ENCODE data around the gene KCTD2. TPM values are rescaled to one million over a fixed set of nuclear protein-coding genes. Genes with fewer than 3 reads are reported as not detected.
A peak's percentile ranks its signal among the peaks of the same experiment; 100 is the strongest.
"Not testable (repeated sequence)": the region's sequence is repeated elsewhere in the genome, so short reads cannot be mapped to it uniquely, and the experiment has no call there.

Gene KCTD2
- polyA plus RNA-seq (2014; cell fraction: cytosol; rRNA removed) = 27.4 and 27.6 TPM in 2 replicates
- polyA plus RNA-seq (2014; cell fraction: nucleus; rRNA removed) = 21.8 and 22.6 TPM in 2 replicates

GRCh38 chr17:75046407-75047289 is at the start of gene KCTD2, which contains the start of gene ATP5PD:
Gene KCTD2, plus strand, starts transcription at chr17:75047225. Its CDS starts 26 bp downstream, at chr17:75047251.
Gene ATP5PD, minus strand, starts transcription at chr17:75046969. Its CDS starts 4,319 bp downstream, at chr17:75042650.
- peak; percentile 97 for DNase-seq (ENCODE audit: low spot score)

- no peak for DNase-seq (ENCODE audit: low spot score)
Measured at GRCh38 chr17:74998783-74999182, 48.2 kb upstream of the KCTD2 start.

GRCh38 chr17:74999523-74999922 is 47.5 kb upstream of the KCTD2 start:
- no peak for DNase-seq (ENCODE audit: low spot score)

GRCh38 chr17:75001915-75002843 is 44.8 kb upstream of the KCTD2 start:
- DNase-seq (ENCODE audit: low spot score) = no peak

- DNase-seq (ENCODE audit: low spot score) = no peak
Measured at GRCh38 chr17:75003070-75003956, 43.7 kb upstream of the KCTD2 start.

- no peak for DNase-seq (ENCODE audit: low spot score)
Measured at GRCh38 chr17:75003957-75004355, 43.1 kb upstream of the KCTD2 start.

- no peak for DNase-seq (ENCODE audit: low spot score)
Measured at GRCh38 chr17:75004371-75004770, 42.7 kb upstream of the KCTD2 start.

- DNase-seq (ENCODE audit: low spot score) = no peak
Measured at GRCh38 chr17:75005291-75005690, 41.7 kb upstream of the KCTD2 start.

- not testable (repeated sequence) for DNase-seq (ENCODE audit: low spot score)
Measured at GRCh38 chr17:75006084-75006483, 40.9 kb upstream of the KCTD2 start.

GRCh38 chr17:75006653-75007052 is 40.4 kb upstream of the KCTD2 start:
- DNase-seq (ENCODE audit: low spot score) = no peak

GRCh38 chr17:75008373-75008772 is 38.7 kb upstream of the KCTD2 start:
- no peak for DNase-seq (ENCODE audit: low spot score)

- DNase-seq (ENCODE audit: low spot score) = no peak
Measured at GRCh38 chr17:75009139-75009724, 37.8 kb upstream of the KCTD2 start.

GRCh38 chr17:75010683-75011400 is 36.2 kb upstream of the KCTD2 start:
- peak; percentile 83 for DNase-seq (ENCODE audit: low spot score)

- DNase-seq (ENCODE audit: low spot score) = peak; percentile 62
Measured at GRCh38 chr17:75011401-75012095, 35.5 kb upstream of the KCTD2 start.

- DNase-seq (ENCODE audit: low spot score) = no peak
Measured at GRCh38 chr17:75012096-75012345, 35.0 kb upstream of the KCTD2 start.

- peak; percentile 94 for DNase-seq (ENCODE audit: low spot score)
Measured at GRCh38 chr17:75012346-75013091, 34.5 kb upstream of the KCTD2 start, which contains the start of gene MRPL58. Gene MRPL58, plus strand, starts transcription at chr17:75012670. Its CDS starts 17 bp downstream, at chr17:75012687.

GRCh38 chr17:75013092-75013559 is 33.9 kb upstream of the KCTD2 start:
- no peak for DNase-seq (ENCODE audit: low spot score)

GRCh38 chr17:75019146-75019545 is 27.9 kb upstream of the KCTD2 start:
- no peak for DNase-seq (ENCODE audit: low spot score)

GRCh38 chr17:75019710-75020109 is 27.3 kb upstream of the KCTD2 start:
- no peak for DNase-seq (ENCODE audit: low spot score)
